Adipocyte (in vitro differentiated cells): Measurements from ENCODE around the gene DEPP1.

Experiments
- DNase-seq: peaks from one replicate; pipeline ENCODE4 v3.0.0-alpha.2; 2015; ENCODE audit warnings: low read depth
- H3K27me3 ChIP-seq: replicated peaks from 2 replicates; pipeline ENCODE4 v1.7.0; 2013; ENCODE audit warnings: mild to moderate bottlenecking, low read length, moderate library complexity; ENCODE audit not compliant: control insufficient read depth, insufficient read depth
- H3K36me3 ChIP-seq: 2 replicates; pipeline ENCODE4 v1.7.0; 2013; ENCODE audit warnings: low read length, mild to moderate bottlenecking, moderate library complexity; ENCODE audit not compliant: control insufficient read depth, insufficient read depth, severe bottlenecking
- H3K4me1 ChIP-seq: 2 replicates; pipeline ENCODE4 v1.7.0; 2013; ENCODE audit warnings: mild to moderate bottlenecking, low read length, moderate library complexity; ENCODE audit not compliant: control insufficient read depth, insufficient read depth
- H3K4me3 ChIP-seq: 2 replicates; pipeline ENCODE4 v1.7.0; 2013; ENCODE audit warnings: mild to moderate bottlenecking, low read length, moderate library complexity
- H3K9ac ChIP-seq: 2 replicates; pipeline ENCODE4 v1.7.0; 2013; ENCODE audit warnings: mild to moderate bottlenecking, low read length, moderate library complexity
- H3K9me3 ChIP-seq: 2 replicates; pipeline ENCODE4 v1.7.0; 2013; ENCODE audit warnings: mild to moderate bottlenecking, low read length, moderate library complexity; ENCODE audit not compliant: control insufficient read depth

DEPP1 gene

DNA sequence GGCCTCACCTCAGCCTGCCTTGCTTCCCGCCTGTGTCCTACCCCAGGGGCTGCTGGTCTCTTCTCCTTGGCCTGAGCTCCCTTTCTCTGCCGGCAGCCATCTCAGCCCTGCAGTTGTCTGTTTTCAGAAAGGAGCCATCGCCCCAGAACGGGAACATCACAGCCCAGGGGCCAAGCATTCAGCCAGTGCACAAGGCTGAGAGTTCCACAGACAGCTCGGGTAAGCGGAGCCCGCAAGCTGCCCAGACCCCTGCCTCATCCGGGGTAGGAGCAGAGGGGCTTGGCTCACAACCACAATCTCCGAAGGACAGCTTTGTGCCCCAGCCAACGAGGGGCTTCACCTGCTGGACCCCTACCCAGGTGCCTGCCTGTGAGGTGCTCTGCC lies 5.3 kb upstream of the DEPP1 start:
- Histone ChIP-seq H3K4me1 (peaks cover 84% of the 10 kb centered on the region), H3K27me3 (no peaks in the 10 kb centered on the region), H3K36me3 (peaks cover 22% of the 10 kb centered on the region), H3K4me3 (no peak overlapping the region), H3K9ac (peak overlapping the region; percentile 46), H3K9me3 (no peaks in the 10 kb centered on the region)
- DNase-seq, result no peak

DNA sequence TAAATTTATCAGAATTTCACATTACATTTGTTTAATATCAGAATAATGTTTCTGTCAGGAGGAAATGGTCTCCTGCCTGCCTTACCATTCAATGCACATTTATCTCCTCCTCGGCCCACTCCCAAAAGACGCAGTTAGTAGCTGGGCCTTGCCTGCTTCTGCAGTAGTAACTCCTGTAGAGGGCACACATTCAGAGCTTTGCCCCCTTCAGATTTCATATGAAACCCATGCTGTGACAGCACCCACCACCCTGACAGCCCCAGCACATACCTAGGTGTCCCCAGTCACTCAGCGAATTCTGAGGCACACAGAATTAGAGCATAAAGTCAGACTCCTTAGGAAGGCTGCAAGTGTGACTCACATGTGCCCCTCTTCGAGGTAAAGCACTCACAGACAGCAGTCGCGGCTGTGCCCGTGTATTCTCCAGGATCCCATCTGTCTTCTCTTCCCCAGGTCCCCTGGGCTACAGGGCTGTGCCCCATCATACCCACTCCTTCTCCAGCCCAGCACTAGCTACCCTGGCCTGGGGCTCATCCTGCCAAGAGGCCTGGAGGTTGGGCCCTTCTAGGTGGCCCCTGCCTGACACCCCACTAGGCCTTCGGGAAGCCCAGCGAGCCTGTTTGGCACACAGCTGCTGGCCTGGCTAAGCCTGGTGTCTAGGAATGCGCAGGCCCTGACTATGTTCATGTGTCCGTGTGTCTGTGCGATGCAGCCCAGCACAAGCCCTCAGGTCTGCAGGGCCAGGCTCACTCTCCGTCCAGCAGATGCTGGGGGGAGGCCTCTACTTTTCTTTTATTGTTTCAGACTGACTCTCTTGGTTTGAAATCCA lies 4.7 kb upstream of the DEPP1 start:
- Histone ChIP-seq H3K9me3 (no peaks in the 10 kb centered on the region), H3K4me1 (peaks cover 88% of the 10 kb centered on the region), H3K4me3 (no peak overlapping the region), H3K27me3 (no peaks in the 10 kb centered on the region), H3K9ac (peak overlapping the region; percentile 46), H3K36me3 (peaks cover 16% of the 10 kb centered on the region)
- no peak for DNase-seq

DNA sequence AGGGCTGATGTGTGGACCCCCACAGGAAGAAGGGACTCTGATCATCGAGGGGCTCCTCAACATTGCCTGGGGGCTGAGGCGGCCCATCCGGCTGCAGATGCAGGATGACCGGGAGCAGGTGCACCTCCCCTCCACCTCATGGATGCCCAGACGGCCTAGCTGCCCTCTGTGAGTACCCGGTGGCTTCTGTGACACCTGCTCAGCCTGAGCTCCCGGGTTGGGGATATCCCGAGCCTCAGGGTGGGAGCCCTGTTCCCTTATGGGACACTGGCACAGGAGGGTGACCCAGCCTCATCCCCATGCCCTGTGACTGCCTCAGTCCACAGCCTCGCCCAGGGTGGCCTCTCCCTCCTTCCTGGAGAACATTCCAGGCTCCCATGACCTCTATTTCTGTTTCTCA lies 3.9 kb upstream of the DEPP1 start:
- Histone ChIP-seq H3K4me3 (no peak overlapping the region), H3K9ac (peak overlapping the region; percentile 32), H3K36me3 (peaks cover 16% of the 10 kb centered on the region), H3K9me3 (no peaks in the 10 kb centered on the region), H3K27me3 (no peaks in the 10 kb centered on the region), H3K4me1 (peaks cover 86% of the 10 kb centered on the region)
- no peak for DNase-seq

DNA sequence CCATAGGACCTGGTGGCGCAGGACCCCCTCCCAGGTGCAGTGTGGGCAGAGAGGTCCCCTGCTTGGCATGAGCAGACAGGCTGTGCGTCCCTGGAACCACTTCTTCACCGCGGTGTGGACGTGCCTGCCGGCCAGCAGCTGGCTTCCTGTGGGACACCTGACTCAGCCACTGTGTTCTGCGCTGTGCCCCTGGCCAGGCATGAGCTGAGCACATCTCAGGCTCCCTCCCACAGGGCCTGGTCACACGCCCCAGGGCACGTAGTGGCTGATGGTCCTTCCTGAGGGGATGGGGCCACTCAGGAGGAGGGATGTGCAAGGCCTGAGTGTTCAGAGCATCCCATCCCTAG lies 3.5 kb upstream of the DEPP1 start:
- peak overlapping the region; percentile 89 for H3K9ac ChIP-seq
- H3K4me3 ChIP-seq, result no peak overlapping the region
- H3K27me3 ChIP-seq, result no peaks in the 10 kb centered on the region
- no peaks in the 10 kb centered on the region for H3K9me3 ChIP-seq
- DNase-seq, result no peak
- peaks cover 86% of the 10 kb centered on the region for H3K4me1 ChIP-seq
- H3K36me3 ChIP-seq, result peaks cover 17% of the 10 kb centered on the region

DNA sequence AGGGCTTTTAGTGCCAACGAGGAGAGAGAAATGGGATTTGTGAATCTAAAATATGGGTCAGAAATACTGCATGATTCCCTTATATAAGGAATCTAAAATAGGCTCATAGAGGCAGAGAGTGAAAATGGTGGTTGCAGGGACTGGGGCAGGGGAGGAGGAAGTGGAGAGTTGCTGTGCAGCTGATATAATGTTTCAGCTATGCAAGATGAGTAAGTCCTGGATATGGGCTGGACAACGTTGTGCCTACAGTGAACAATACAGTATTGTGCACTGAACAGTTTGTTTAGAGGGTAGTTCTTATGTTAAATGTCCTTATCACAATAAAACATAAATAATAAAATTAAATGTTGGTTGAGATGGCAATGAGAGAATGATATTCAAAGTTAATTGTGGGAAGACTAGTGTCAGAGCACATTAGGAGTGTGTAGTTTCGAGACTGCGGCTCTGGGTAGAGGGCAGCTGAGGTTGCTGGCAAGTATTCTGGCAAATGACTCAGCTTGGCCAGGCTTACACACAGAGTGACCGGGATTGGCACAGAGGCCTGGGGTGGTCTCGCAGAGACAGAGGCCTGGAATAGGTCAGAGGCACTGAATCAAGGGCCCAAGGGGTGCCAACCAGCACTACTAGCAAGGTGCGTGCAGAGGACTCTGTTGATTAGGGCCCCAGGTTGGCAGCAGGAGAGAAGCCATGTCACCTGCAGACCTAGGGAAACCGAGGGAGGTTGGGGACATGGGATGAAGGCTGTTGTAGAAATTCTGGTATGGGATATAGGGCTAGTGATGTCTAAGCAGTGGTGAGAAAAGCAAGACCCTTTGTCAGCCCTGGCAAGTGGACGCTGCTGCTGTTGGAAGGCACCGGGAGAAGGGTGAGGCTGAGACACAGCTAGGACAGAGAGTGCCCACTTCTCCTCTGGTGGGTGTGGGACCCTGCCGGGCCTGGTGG lies 2.8 kb upstream of the DEPP1 start:
- Histone ChIP-seq H3K27me3 (no peaks in the 10 kb centered on the region), H3K4me3 (peak overlapping the region; percentile 34), H3K4me1 (peaks cover 86% of the 10 kb centered on the region)

DNA sequence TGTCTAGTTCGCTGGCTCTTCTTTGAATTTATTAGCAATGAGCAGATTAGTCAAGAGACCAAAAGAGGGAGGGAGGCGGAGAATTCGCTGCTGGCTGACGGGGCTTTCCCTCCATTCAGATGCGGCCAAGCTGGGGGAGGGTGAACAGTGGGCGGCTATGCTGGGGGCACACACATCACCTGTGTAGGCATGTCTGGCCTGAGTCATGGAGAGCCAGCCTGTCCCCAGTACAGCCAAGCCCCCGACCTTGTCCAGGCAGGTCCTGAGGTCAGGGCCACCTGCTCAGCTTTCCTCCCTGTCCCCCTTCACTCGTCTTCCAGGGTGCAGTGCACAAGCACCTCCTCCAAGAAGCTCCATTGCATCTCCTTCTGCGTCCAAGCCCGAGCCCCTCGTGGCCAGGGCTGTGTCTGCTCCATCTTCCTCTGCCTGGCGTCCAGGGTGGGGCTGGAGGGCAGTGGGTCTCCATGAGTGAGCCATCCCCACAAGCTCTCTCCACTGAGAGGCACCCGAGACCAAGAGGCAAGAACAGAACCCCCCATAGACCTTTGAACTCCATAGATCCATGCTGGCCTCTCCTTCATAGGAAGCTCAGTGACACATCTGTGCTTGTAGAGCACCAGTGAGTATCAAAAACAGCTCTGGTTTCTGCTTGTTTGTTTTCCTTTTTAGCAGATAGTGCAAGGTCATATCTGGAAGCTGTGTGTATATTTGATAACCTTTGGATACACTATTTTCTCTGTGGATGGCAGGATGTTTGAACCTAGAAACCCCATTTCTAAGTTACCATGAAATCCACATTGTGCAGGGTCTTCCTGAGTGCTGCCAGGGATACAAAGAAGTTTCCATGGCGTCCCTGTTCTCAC lies 1.9 kb upstream of the DEPP1 start:
- H3K9ac ChIP-seq, result peak overlapping the region; percentile 89
- peaks cover 22% of the 10 kb centered on the region for H3K36me3 ChIP-seq
- peaks cover 85% of the 10 kb centered on the region for H3K4me1 ChIP-seq
- H3K4me3 ChIP-seq, result peak overlapping the region; percentile 34
- DNase-seq, result no peak
- H3K9me3 ChIP-seq, result no peaks in the 10 kb centered on the region
- H3K27me3 ChIP-seq, result no peaks in the 10 kb centered on the region

More for the DNA sequence above, 2.8 kb upstream of the DEPP1 start:
- H3K9me3 ChIP-seq, result no peaks in the 10 kb centered on the region
- peak overlapping the region; percentile 89 for H3K9ac ChIP-seq
- H3K36me3 ChIP-seq, result peaks cover 22% of the 10 kb centered on the region
- DNase-seq, result peak; percentile 85

DNA sequence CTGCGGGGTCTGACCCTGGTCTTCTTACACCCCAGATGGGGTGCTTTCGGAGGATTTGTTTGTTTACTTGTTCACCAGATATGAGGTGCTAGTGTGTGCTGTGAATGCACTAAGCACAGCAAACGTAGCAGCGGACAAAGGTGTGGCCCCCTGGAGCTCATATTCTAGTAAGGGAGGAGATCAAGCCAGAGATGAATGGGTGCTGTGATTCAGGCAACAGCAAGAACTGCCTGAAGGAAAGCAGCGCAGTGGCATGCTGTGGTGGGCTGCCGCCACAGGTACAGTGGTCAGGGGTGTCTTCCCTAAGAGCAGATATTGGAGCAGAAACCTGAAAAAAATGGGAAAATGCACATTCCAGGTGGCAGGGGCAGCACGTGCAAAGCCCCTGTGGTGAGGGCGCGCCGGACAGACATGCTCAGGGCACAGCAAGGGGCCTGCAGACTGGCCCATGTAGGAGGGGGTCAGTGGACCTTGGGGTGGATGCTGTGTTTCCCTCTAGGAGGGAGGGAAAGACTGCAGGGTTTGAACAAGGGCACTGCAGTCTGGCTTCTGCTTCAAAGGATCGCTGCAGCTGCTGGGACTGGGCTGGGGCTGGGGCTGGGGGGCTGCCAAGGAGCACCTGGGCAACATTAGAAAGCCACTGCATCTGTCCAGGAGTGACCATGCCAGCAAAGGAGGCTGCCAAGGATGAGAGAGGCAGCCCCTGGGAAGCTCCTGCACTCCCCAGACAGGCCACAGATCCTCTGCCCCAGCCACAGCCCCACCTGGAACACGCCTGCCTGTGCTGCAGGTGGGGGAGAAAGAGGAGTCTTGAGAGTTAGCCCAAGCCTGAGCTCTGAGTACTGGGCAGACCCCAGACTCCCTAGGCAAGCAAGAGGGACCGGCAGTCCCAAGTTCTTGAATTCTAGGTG lies 927 bp upstream of the DEPP1 start:
- DNase-seq, result no peak
- Histone ChIP-seq H3K4me1 (peaks cover 79% of the 10 kb centered on the region), H3K4me3 (no peak overlapping the region), H3K9ac (peak overlapping the region; percentile 89), H3K9me3 (no peaks in the 10 kb centered on the region), H3K27me3 (no peaks in the 10 kb centered on the region), H3K36me3 (peaks cover 14% of the 10 kb centered on the region)

DNA sequence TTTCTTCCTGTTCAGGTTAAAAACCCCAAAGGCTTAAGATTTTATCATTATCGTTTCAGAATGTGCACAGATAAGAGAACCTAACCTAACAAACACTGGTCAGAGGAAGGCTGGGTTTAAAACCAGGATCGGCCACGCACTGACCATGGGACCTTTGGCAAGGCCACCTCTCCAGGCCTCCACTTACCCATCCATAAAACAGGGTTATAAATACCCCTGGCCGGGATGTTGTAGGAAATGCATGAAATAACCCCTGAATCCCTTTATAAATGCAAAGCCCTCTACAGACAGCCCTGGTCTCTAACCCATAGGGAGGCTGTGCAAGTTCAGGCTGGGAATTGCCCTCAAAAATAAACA lies 418 bp downstream of the DEPP1 start:
- Histone ChIP-seq H3K4me3 (peak overlapping the region; percentile 83), H3K9me3 (no peaks in the 10 kb centered on the region), H3K4me1 (peaks cover 87% of the 10 kb centered on the region), H3K9ac (peak overlapping the region; percentile 89), H3K27me3 (no peaks in the 10 kb centered on the region), H3K36me3 (peaks cover 8% of the 10 kb centered on the region)
- DNase-seq, result no peak

DNA sequence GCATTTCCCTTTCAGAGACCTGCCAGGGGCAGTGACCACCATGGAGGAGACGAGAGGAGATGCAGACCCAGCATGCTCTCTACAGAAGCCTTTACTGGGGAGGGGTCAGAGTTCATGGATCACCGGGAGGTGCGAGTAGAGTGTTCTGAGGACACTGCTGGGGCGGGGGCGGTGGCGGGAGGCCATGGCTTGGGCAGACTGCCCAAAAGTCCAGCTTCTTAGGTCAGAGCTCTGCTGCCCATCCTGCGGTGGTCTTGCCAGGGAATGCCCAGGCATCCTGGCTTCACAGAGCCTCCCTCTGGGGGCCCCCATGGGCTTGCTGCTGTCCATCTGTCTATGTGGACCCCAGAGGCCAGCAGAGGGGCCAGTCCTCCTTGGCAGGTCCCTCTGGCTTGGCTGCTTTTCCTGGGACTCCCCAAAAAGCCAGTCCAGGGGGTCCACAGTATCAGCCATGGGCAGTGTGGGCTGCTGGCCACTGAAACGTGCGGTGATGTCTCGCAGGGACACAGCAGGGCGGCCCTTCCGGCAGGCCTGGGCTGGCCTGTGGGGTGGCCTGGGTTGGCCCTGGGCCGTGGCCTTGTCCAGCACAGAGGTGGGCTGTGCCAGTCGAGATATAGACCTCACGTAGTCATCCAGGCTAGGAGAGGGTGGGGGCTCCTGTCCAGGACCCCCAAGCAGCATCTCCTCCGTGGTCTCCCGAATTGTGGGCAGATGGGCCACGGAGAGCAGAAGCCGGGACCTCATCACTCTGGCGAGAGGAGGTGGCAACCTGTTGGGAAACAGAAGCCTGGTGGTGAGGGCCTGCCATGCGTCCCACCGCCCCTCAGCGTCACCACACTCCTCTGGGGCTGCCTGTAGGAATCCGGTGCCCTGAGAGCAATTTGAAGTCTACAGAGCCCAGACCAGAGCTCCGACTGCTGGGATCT lies 1.1 kb downstream of the DEPP1 start:
- DNase-seq, result no peak
- Histone ChIP-seq H3K27me3 (no peaks in the 10 kb centered on the region), H3K4me3 (peak overlapping the region; percentile 83), H3K36me3 (peaks cover 14% of the 10 kb centered on the region), H3K9ac (peak overlapping the region; percentile 89), H3K4me1 (peaks cover 88% of the 10 kb centered on the region), H3K9me3 (no peaks in the 10 kb centered on the region)
